Coronary artery (tissue), 2 donors: ENCODE data around the gene KRTAP10-5.
"Not testable (repeated sequence)": the region's sequence is repeated elsewhere in the genome, so short reads cannot be mapped to it uniquely, and the experiment has no call there.

Experiments
- DNase-seq: peaks from one replicate; pipeline ENCODE4 v3.0.0-alpha.2; 2017; ENCODE audit warnings: low spot score
- H3K27ac ChIP-seq, 2 donors: fragments of 200-600 bp; sonication (generic); one replicate each; pipeline ENCODE4 v1.5.1; 2016 to 2019
- H3K4me3 ChIP-seq: fragments of 200-600 bp; sonication (generic); 2 replicates; pipeline ENCODE4 v1.5.1; 2016; ENCODE audit warnings: mild to moderate bottlenecking, moderate library complexity
- CTCF ChIP-seq: fragments of 200-600 bp; sonication (generic); IDR thresholded peaks from one replicate; pipeline ENCODE4 v1.5.1; 2019; ENCODE audit warnings: antibody characterized with exemption

The KRTAP10-5 gene

GRCh38 chr21:44614961-44615391 lies 34.6 kb upstream of the KRTAP10-5 start:
- no peak for DNase-seq
- TF ChIP-seq CTCF: no peak
- Histone ChIP-seq H3K4me3 (no peak overlapping the region), H3K27ac (no peak overlapping the region)

GRCh38 chr21:44614161-44614631 lies 33.8 kb upstream of the KRTAP10-5 start:
- no peak for DNase-seq
- Histone ChIP-seq H3K27ac (no peak overlapping the region), H3K4me3 (no peak overlapping the region)
- no peak for TF ChIP-seq CTCF

GRCh38 chr21:44613386-44614155 lies 33.2 kb upstream of the KRTAP10-5 start:
- TF ChIP-seq CTCF: no peak
- H3K27ac ChIP-seq: no peak overlapping the region
- H3K4me3 ChIP-seq: no peak overlapping the region
- DNase-seq: no peak

- no peak for DNase-seq
- H3K27ac ChIP-seq: no peak overlapping the region
- no peak overlapping the region for H3K4me3 ChIP-seq
- no peak for TF ChIP-seq CTCF
Measured at GRCh38 chr21:44612669-44613229, 32.3 kb upstream of the KRTAP10-5 start.

GRCh38 chr21:44612029-44612486 lies 31.7 kb upstream of the KRTAP10-5 start, which contains the start of gene KRTAP10-8:
KRTAP10-8 (plus strand) TSS chr21:44612079; CDS start chr21:44612101, 22 bp downstream.
- no peak for TF ChIP-seq CTCF
- Histone ChIP-seq H3K4me3 (no peak within 1 kb of the TSS), H3K27ac (no peak within 1 kb of the TSS)
- DNase-seq: no peak

- TF ChIP-seq CTCF: no peak
- Histone ChIP-seq H3K27ac (no peak overlapping the region), H3K4me3 (no peak overlapping the region)
- DNase-seq: no peak
Measured at GRCh38 chr21:44611551-44611950, 31.1 kb upstream of the KRTAP10-5 start.

GRCh38 chr21:44610157-44610843 lies 29.9 kb upstream of the KRTAP10-5 start:
- H3K4me3 ChIP-seq, DNase-seq, H3K27ac ChIP-seq: not testable (repeated sequence)
